Measurements from ENCODE around the gene MYO5B.
A peak's percentile ranks its signal among the peaks of the same experiment; 100 is the strongest.
"Not testable (repeated sequence)": the region's sequence is repeated elsewhere in the genome, so short reads cannot be mapped to it uniquely, and the experiment has no call there.

MYO5B gene

GRCh38 chr18:49910019-49910418, 284.9 kb downstream of the MYO5B start:
- no peak for DNase-seq

GRCh38 chr18:49907346-49907929, 287.5 kb downstream of the MYO5B start:
- no peak for DNase-seq

DNA sequence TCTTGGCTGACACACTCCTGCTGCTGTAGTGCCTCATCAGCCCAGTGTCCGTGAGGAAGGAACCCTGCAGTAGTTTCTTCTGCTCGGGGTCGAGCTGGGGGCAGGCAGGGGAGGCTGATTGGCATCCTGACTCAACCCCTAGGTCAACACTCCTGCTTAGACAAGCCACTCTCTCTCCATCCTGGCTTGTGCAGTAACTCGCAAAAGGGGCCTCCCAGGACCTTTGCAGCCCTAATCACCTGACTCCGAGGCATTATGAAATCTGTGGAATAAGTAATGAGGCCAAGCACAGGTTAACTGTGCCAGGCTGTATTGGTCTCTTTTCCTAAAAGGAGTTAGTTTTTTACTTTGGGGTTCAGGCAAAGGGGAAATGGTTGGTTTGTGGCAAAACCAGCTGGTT, 289.2 kb downstream of the MYO5B start:
- no peak for DNase-seq

DNA sequence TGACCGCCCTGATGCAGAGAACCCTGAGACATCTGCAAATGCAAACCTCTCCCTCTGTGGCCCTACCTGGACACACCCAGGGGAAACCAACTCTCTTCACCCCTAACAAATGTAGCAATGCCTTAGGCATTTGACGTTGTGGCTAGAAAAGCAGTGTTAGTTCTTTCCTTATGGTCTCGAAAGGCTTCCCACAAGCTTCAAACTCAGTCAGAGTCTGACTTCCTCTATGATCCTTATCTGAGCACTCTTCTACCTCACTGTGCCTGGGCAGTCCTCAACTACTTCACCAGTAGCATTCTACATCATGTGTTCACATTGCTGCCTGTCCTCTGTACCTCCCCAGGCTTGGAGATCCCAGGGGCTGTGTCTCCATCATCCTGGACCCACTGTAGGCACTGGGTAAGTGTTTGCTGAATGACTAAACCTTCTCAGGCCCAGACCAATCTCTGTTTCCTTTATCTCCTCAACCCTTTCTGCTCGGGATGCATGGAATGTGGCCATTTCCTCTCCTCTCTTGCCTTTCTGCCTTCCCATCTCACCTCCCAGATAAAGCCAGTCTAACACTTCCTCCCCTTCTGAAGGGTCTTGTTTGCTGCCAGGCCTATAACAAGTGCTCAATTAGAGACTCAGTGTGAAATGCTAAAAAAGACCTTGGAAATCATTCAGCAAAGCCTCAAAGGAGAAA, 289.9 kb downstream of the MYO5B start:
- DNase-seq, result no peak

DNA sequence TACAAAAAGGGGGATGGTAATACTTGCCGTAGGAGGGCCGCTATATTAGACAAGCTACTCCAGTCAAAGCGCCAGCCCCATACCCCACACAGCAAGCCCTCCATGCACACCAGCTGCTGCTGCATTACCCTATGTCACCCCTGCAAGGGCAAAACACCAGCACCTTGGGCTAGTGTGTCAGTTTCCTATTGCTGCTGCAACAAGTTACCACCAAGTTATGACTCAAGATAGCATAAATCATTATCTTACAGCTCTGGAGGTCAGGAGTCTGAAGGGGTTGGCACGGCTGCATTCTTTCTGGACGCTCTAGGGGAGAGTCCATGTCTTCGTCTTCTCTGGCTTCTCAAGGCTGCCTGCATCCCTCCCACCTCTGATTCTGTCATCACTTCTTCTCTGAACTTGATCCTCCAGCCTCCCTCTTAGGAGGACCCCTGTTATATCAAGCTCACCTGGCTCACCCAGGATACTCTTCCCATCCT, 293.0 kb downstream of the MYO5B start:
- no peak for DNase-seq

- peak; percentile 31 for DNase-seq
These were observed 295.2 kb downstream of the MYO5B start for GRCh38 chr18:49899657-49900330.

DNA sequence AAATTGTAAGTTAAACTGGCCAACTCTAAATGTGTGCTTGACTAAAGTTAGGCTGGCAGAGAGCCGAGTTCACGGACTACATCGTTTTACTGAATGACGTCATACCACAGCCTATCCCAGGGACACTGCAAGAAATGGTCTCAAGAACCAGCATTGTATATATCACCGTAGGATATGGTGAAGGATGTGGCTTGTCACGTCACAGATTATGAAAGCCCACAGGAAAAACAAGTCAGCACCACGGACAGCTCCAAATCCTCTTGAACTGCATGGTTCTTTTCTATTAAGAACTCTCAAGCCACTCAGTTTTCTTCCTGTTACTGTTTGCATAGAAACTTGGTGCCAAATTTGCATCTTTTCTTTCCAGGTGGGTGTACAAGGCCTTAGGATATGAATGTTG, 296.5 kb downstream of the MYO5B start:
- peak; percentile 21 for DNase-seq

GRCh38 chr18:49894517-49895226, 300.3 kb downstream of the MYO5B start:
- DNase-seq, result no peak

GRCh38 chr18:49893036-49893435, 301.9 kb downstream of the MYO5B start:
- no peak for DNase-seq

GRCh38 chr18:49892148-49892924, 302.6 kb downstream of the MYO5B start:
- no peak for DNase-seq

GRCh38 chr18:49890041-49890440, 304.9 kb downstream of the MYO5B start:
- DNase-seq, result no peak

GRCh38 chr18:49889552-49889951, 305.4 kb downstream of the MYO5B start:
- not testable (repeated sequence) for DNase-seq

DNA sequence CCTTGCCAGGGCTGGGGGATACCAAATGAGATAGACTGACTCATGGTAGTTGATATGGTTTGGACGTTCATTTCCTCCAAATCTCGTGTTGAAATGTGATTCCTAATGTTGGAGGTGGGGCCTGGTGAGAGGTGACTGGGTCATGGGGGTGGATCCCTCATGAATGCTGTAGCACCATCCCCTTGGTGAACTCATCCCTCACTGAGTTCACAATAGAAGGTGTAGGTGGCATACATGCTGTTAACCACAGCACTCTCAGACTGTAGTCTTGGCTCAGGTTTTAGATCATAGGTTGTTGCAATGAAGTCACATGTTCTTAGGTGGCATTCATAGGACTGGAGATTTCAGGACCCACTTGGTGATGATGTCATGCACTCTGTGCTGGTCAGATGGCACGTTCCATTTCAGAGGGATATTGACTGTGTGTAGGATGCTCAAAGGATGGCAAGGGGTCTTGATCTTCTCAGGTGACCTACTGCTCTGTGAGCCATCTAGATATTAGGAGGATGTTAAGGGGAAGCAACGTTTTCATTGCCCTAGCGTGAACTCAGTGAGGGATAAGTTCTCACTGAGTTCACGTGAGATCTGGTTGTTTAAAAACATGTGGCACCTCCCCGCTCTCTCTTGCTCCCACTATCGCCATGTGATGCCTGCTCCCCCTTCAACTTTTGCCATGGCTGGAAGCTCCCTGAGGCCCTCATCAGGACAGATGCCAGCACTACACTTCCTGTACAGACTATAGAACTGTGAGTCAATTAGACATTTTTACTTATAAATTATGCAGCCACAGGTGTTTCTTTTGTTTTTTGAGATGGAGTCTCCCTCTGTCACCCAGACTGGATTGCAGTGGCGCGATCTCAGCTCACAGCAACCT, 307.8 kb downstream of the MYO5B start:
- DNase-seq, result peak; percentile 33

GRCh38 chr18:49884959-49885358, 310.0 kb downstream of the MYO5B start:
- no peak for DNase-seq

- peak; percentile 7 for DNase-seq
These were observed 310.5 kb downstream of the MYO5B start for GRCh38 chr18:49884465-49884864.

DNA sequence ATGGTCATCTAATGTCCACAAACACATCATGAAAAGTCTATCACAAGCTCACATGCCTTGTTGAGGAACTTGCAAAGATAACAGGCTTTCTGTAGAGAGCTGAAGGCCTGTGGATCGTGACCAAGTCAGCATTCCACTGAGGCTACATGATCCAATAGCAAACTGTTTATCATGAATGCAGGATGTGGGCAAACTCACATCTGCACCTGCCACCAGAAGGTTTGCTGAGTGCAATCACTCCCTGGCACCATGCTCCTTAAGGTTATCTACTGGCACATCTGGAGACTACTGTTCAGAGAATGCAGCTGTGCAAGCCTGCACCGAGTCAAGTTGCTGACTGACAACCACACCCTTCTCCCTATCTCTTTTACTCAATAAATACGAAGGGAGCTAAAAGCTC, 314.3 kb downstream of the MYO5B start:
- no peak for DNase-seq

DNA sequence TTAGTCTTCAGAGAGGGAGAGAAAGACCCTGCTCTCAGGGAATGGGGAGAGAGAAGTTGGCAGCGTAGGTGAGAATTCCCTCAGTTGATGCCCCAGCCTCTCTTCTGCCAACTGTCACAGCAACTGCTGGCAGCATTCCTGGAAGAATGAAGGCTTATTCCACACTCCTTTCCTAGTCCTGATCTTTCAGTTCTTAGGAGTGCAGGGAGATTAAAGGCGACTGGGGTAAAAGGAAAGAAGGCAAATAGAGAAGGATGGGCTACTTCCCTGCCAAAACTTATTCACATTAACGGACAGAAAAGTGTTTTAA, 315.7 kb downstream of the MYO5B start:
- no peak for DNase-seq

- DNase-seq, result no peak
These were observed 316.2 kb downstream of the MYO5B start for GRCh38 chr18:49878567-49879270.

GRCh38 chr18:49878015-49878414, 316.9 kb downstream of the MYO5B start:
- no peak for DNase-seq

- DNase-seq, result no peak
These were observed 318.4 kb downstream of the MYO5B start for GRCh38 chr18:49876536-49876935.

- no peak for DNase-seq
These were observed 319.2 kb downstream of the MYO5B start for GRCh38 chr18:49875783-49876182.

Data from NCI-H82 (cell line).